ENCODE results near the gene CNGB1. TPM values are rescaled to one million over a fixed set of nuclear protein-coding genes. Genes with fewer than 3 reads are reported as not detected.

The CNGB1 gene
- total RNA-seq, 1 donor = not detected

DNA sequence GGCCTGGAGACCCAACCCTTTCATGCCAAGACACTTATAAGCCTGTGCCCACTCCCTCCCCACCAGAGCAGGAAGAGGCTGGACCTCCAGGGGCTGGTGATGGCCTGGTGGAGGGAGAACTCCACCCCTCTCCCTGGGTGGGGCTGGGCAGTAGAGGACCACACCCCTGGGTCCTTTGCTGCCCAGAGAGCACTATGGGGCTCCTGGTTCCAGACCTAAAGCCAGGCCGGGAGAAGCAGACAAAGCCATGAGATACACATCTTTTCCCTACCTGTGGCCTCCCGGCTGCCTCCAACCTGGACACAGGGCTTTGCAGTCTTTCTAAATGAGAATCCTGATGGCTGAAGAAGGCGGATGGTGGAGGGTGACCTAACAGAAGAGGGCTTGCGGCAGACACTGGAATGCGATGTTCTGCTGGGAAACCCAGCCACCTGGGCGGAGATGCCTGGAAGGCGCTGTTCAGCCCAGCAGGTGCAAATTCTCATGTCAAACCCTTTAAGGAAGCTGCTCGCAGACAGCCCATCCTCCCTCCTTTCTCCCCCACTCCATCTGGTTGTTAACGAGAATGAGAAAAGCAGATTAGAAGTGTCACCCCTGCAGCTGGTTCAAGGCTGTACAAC, 124.7 kb downstream of the CNGB1 start:
- no peak overlapping the region for H3K4me3 ChIP-seq (ENCODE audit: low read depth, low read length)
- no peak for DNase-seq (ENCODE audit: low read depth)
- TF ChIP-seq, protein P1, sequence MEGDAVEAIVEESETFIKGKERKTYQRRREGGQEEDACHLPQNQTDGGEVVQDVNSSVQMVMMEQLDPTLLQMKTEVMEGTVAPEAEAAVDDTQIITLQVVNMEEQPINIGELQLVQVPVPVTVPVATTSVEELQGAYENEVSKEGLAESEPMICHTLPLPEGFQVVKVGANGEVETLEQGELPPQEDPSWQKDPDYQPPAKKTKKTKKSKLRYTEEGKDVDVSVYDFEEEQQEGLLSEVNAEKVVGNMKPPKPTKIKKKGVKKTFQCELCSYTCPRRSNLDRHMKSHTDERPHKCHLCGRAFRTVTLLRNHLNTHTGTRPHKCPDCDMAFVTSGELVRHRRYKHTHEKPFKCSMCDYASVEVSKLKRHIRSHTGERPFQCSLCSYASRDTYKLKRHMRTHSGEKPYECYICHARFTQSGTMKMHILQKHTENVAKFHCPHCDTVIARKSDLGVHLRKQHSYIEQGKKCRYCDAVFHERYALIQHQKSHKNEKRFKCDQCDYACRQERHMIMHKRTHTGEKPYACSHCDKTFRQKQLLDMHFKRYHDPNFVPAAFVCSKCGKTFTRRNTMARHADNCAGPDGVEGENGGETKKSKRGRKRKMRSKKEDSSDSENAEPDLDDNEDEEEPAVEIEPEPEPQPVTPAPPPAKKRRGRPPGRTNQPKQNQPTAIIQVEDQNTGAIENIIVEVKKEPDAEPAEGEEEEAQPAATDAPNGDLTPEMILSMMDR (IDR thresholded peaks at IDR 0.05; ENCODE audit: insufficient read depth, low read depth, low read length) = no peak

DNA sequence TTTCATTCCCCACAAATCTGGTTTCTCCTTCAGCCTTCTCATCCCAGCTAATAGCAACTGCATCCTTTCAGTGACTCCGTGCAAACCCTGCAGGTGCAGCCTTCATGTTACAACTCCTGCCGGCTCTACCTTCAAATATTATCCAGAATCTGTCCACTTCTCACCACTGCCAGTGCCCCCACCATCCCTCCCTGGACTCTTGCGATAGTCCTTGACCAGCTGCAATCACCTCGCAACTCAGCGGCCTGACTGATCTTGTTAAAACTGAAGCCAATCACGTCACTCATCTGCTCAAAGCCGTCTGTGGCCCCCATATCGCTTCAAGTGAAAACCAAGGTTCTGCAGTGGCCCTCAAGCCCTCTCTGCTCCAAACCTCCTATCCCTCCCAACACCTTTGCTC, 125.8 kb downstream of the CNGB1 start:
- DNase-seq (ENCODE audit: low read depth) = no peak
- TF ChIP-seq, protein P1 (IDR thresholded peaks at IDR 0.05; ENCODE audit: insufficient read depth, low read depth, low read length) = no peak
- no peak overlapping the region for H3K4me3 ChIP-seq (ENCODE audit: low read depth, low read length)

DNA sequence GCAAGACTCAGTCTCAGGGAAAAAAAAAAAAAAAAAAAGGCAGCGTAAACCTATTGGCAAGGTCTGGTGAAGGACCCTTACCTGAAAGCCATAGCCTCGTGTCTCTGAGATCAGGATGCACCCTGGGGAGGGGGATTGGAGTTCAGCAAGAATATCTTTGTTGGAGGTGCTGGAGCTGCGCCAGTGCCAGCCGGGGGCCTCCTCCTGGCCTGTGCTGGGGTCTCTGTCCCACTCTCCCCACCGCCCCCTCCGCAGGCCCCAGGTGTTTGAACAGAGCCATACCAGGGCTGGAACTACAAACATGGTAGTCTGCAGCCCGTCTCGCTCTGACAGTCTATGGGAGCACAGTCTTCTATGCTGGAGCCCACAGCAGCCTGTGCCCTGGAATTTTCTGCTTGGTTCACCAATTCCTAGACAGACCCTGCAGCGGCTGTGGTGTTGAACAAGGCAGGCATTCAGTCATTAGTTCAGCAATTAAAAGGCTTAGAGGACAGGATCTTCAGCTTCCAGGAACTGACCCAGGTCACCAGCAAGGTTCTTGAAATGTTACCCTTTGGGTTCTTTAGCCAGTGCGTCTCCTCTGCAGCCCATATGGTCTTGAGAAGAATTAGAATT, 126.4 kb downstream of the CNGB1 start:
- DNase-seq (ENCODE audit: low read depth) = no peak
- H3K4me3 ChIP-seq (ENCODE audit: low read depth, low read length) = no peak overlapping the region
- TF ChIP-seq, protein P1 (IDR thresholded peaks at IDR 0.05; ENCODE audit: insufficient read depth, low read depth, low read length) = no peak

DNA sequence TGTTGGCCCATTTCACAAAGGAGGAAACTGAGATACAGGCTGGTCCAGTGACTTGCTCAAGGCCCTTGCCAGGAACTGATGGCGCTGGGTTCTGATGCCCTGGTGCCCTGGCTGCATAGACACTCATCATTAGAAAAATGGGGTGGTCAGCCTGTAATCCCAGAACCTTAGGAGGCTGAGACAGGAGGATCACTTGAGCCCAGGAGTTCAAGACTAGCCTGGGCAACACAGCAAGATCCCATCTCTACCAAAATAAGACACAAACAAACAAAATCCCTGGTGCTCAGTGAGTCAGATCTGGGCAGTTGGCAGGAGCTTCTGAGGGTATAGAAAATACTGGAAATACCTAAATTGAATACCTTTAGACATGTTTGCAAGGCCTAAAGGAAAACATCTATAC, 127.5 kb downstream of the CNGB1 start:
- H3K4me3 ChIP-seq (ENCODE audit: low read depth, low read length) = no peak overlapping the region
- no peak for DNase-seq (ENCODE audit: low read depth)
- TF ChIP-seq, protein P1 (IDR thresholded peaks at IDR 0.05; ENCODE audit: insufficient read depth, low read depth, low read length) = no peak

DNA sequence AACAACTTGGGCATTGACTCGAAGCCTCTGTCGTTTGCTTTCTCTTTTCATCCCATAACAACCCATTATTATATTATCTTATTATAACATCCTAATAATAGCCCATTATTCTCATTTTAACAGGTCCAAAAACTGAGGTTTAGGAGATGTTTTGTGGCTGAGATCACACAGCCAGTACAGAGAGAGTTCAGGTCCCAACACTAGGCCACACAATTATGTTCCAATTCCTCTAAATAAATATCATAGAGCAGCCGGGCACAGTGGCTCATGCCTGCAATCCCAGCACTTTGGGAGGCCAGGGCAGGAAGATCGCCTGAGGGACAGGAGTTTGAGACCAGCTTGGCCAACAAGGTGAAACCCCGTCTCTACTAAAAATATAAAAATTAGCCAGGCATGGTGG, 128.3 kb downstream of the CNGB1 start:
- DNase-seq (ENCODE audit: low read depth) = no peak
- TF ChIP-seq, protein P1 (IDR thresholded peaks at IDR 0.05; ENCODE audit: insufficient read depth, low read depth, low read length) = no peak

DNA sequence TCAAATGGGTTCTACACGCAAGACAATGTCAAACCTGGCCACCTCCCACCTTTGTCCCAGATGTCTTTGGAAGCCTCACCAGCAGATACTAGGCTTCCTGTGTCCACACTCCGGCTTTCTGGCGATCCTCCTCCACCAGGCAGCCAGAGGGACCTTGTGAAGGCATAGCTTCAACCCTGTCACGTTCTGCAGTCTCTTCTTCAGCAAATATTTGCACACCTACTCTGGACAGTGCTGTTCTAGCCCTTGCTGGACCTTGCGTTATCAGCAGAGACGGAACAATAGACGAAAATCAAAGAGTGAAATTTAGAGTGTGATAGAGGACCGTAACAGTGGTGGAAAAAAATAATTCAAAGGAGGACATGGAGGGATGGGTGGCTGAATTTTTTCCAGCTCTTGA, 130.1 kb downstream of the CNGB1 start:
- H3K4me3 ChIP-seq (ENCODE audit: low read depth, low read length) = no peak overlapping the region
- TF ChIP-seq, protein P1 (IDR thresholded peaks at IDR 0.05; ENCODE audit: insufficient read depth, low read depth, low read length) = no peak
- DNase-seq (ENCODE audit: low read depth) = no peak

More for the DNA sequence above, 128.3 kb downstream of the CNGB1 start:
- no peak overlapping the region for H3K4me3 ChIP-seq (ENCODE audit: low read depth, low read length)
